GM21619 (cell line): ENCODE measurements around the gene NDEL1.
A peak's percentile ranks its signal among the peaks of the same experiment; 100 is the strongest.
"Not testable (repeated sequence)": the region's sequence is repeated elsewhere in the genome, so short reads cannot be mapped to it uniquely, and the experiment has no call there.

ENCODE experiments used
- ATAC-seq: cut with Tn5 transposase; IDR thresholded peaks from one replicate; pipeline ENCODE4 v1.9.1; 2021; ENCODE audit not compliant: unreplicated experiment

NDEL1 gene, protein sequence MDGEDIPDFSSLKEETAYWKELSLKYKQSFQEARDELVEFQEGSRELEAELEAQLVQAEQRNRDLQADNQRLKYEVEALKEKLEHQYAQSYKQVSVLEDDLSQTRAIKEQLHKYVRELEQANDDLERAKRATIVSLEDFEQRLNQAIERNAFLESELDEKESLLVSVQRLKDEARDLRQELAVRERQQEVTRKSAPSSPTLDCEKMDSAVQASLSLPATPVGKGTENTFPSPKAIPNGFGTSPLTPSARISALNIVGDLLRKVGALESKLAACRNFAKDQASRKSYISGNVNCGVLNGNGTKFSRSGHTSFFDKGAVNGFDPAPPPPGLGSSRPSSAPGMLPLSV

DNA sequence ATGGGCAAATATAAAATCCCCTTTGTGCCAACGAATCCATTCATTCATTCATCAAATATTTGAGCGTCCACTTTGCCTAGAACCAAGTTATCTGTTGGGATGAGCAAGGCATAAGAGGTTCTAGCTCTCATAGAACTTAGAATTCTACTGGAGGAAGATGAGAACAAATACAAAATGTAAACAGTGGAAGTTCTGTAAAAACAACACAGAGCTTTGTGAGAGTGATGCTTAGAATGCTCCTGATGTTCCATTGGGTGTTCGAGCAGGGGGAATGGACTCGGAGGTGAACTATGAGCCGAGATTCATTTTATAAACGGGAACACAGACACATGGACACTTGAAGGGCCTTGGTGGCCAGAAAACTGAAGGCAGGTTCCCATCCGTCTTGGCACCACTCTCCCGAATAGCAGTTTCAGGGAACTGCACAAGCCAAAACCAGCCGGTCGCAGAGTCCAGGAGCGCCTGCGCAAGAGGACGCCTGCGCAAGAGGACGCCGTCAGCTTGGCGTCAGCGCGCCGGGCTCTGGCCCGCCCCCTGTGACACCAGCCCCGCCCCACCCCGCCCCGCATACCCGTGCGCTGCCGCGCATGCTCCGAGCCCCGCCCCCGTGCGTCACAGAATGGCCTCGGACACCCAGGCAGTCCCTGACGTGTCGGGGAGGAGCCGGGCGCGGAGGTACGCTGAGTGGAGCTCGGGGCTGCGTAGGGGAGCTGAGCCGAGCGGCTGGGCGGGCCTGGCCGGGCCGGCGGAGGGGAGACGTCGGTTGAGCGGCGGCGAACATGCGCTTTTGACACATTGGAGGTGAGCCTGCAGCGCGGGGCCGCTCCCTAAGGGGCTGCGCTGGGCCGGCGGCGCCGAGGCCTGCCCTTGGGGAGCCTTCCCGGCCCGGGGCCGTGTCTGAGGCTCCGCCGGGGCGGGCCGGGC is at the start of gene NDEL1:
TSS of gene NDEL1 (plus strand) at position 640 of the 924 bp plus-strand sequence. CDS start 8,388 bp downstream, outside the sequence.
- ATAC-seq, result peak; percentile 92

DNA sequence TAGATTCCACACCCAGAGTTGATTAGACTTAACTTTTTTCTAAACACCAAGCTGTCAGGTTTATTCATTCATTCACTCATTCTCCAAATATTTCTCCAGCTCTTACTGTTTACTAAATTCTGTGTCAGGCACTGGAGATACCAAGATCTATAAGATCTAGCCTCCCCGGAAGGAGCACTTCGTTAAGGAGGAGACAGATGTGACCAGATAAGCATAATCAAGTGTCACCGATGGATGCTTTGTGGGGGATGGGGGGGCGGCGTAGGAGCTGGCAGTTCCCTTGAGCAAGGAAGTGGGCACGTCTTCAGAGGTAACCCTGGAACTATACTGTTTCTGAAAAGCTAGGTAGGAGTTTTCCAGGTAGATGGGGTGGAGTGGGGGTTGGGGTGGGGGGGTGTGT is 48.8 kb upstream of the NDEL1 start:
- ATAC-seq, result no peak

DNA sequence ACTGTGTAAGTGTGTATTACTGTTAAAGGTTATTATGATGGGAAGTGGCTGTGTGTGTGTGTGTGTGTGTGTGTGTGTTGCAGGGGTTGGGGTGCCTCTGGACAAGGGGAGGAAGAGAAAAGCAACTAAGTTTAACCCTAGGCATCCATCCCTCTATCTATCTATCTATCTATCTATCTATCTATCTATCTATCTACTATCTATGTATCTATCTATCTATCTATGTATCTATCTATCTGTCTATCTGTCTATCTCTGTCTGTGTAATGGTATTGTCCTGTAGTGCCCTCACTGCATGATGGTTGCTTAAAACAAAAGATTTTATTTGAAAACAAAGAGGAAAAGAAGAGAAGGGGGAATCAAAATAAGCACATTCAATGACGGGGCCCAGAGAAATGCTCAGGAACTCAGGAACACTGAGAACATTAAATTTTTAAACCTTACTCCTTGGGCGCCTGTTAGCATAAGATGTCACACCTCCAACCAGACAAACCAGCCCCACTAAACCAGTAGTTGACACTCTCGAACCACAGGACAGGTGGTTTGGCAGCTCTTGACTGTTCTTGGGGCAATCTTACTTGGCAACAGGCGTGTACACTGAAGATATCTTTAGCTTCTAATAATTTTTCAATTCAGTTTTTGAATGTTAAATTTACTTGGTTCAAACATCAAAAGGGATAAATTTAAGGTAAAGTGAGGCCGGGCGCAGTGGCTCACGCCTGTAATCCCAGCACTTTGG is 47.6 kb upstream of the NDEL1 start:
- ATAC-seq, result no peak

DNA sequence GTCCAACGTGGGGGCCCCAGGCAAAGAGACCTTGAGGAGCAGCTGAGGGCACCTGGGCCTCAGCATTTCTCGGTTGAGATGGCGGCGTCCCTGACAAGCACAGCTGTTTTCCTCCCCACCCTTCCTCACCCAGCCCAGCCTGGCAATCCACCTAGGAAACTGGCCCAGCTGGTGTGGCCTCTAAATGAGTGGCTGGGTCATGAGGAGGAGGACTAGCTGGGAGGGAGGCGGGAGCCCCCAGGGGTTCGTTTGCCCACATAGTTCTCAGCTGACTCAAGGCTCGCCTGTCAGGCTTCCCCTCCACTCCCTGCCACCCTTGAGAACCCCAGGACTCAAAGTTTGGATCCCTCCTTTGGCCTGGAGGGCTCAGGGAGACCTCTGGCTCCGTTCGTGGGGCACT is 44.0 kb upstream of the NDEL1 start:
- ATAC-seq, result no peak

DNA sequence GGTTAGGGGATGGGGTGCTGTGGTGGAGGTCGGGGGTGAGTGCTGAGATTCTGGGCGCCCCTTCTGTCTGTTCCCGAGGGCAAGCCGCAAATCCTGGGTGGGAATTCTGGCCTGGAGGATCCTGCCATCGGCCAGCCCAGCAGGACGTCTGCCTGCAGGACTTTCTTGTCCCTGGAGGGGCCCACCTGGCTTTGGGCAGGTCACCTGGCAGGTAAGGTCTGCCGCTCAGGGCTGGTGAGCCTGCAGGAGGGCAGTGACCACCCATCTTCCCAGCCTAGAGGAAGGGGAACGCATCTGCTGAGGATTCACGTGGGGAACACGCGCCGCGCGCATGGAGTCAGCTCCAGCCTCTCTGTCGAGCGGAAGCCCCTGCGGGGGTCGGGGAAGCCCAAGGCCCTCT is 43.4 kb upstream of the NDEL1 start:
- ATAC-seq, result no peak

DNA sequence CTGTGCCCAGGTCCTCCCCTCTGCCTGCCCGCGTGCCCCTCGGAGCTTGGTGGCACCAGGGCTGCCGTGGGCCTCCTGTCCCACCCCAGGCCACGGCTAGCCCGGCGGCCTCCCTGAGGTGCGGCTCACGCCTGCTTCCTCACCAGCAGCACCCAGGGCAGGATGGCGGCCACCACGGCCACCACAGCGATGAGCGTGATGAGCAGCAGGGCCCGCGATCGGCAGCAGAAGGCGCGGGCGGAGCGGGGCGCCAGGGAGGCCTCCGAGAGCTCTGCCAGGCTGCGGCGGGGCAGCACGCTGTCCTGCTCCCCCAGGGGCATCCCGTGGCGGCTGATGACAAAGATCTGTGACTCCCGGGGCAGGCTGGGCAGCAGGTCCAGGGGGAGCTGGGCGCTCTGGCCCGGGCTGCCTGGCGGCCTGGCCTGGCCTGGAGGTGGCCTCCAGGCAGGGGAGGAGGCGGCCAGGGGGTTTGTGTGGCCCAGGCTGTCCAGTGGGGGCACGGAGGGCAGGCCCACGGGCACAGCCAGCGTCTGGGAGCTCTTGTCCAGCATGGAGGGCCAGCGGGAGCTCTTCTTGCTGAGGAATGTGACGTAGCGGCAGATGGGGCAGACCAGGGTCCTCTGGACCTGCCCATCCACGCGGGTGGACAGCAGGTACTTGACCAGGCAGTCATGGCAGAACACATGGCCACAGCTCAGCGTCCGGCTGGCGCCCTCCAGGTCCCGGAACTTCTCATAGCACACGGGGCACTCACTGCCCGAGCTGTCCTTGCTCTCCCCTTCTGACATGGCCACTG is 42.8 kb upstream of the NDEL1 start:
- ATAC-seq, result no peak

DNA sequence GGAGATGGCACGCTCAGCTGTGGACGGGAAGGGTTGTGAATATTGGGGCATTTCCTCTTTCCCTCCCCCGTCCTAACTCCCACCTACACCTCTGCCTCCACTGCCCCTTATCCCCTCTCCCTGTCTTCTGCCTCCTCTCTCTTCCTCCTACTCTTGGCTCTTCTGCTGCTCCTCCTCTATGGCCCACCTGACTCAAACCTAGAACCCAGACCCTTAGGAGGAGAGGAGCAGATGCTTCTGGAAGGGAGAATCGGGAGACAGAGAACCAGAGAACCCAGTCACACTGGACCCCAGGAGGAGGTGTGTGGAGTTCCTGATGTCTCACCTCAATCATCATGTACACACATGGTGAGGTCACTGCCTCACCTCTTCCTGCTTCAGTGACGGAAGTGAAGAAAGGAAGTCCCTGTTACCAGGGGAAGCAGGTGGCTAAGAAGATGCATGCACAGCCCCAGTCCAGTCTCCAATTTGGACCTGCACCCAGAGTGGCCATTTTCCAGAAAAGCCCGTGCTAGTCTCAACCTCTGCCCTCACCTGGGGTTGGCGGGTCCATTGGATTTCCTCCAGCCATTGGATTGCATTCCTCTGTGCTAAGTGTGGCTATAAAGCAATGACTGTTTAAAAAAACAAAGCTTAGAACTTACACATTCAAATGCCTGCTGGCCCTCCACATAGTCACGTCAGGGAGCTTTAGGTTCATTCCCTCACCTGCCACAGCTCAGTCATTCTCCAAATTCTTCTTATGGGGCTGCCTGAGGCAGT is 42.0 kb upstream of the NDEL1 start:
- ATAC-seq, result no peak

DNA sequence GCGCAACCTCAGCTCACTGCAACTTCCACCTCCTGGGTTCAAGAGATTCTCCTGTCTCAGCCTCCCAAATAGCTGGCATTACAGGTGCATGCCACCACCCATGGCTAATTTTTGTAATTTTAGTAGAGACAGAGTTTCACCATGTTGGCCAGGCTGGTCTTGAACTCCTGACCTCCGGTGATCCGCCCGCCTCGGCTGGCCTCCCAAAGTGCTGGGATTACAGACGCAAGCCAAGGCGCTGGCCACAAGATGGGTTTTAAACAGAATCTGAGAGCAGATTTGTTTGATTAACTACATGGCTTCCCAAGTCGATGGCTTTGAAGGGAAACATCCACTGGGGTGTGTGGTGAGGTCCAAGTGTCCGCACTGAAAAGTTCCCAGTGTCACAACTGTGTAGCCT is 41.2 kb upstream of the NDEL1 start:
- ATAC-seq, result not testable (repeated sequence)

DNA sequence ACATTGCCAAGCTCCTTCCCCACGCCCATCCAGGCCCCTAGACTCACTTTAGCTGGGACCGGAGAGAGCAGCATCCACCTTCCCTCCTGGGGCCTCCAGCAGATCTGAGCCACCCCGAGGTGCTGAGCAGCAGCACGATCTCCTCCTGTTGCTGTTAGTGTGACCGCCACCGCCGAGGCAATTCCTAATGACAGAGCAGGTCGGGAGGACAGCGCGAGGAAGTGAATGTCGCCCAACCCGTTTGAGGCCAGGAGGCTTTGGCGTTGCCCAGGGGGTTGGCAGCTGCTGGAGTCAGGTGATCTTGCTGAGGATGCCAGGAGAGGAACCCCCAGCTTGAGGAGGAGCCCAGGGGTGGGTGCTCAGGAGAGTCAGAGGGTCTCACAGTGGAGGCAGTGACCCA is 38.0 kb upstream of the NDEL1 start, which contains the start of gene RNF222:
TSS of gene RNF222 (minus strand) at position 192 of the 400 bp plus-strand sequence. CDS start 4,366 bp downstream, outside the sequence.
- no peak for ATAC-seq

DNA sequence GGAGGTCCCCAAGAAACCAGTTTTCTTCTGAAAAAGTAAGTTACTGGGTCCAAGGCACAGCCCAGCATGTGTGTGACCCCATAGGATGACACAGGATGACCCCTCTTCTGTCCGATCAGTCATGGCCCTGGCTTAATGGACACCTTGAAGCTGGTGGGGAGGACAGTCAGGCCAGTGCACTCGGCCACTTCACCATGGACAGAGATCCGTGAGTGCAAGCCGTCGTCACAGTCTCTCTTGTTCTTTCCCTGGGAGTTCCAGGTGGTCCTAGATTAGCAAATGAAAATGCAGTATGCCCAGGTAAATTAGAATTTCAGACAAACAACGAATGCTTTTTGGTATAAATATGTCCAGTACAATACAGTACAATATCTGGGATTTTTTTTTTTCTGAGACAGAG is 36.7 kb upstream of the NDEL1 start:
- no peak for ATAC-seq

DNA sequence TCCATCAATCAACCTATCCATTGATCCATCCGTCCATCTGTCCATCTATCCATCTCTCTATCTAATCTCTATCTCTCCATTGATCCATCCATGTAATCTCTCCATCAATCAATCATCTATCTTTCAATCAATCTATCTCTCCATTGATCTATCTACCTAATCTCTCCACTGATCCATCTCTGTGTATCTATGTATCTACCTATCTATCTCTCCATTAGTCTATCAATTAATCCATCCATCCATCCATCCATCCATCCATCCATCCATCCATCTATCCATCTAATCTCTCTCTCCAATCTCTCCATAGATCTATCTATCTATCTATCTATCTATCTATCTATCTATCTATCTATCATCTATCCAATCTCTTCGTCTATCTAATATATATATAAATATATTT is 34.6 kb upstream of the NDEL1 start:
- ATAC-seq, result no peak

DNA sequence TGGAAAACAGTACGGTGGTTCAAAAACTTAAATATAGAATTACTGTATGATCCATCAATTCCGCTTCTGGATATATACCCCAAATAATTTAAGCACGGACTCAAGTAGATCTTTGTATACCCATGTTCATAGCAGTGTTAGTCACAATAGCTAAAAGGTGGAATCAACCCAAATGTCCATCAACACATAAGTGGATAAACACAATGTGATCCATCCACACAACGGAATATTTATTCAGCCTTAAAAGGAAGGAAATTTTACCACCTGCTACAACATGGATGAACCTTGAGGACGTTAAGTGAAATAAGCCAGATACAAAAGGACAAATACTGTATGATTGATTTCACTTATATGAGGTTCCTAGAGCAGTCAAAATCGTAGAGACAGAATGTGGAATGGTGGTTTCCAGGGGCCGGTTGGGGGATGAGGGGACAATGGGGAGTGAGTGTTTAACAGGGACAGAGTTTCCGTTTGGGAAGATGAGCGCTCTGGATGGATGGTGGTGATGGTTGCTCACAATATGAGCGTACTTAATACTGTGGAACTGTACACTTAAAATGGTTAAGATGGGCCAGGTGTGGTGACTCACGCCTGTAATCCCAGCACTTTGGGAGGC is 32.7 kb upstream of the NDEL1 start:
- no peak for ATAC-seq

DNA sequence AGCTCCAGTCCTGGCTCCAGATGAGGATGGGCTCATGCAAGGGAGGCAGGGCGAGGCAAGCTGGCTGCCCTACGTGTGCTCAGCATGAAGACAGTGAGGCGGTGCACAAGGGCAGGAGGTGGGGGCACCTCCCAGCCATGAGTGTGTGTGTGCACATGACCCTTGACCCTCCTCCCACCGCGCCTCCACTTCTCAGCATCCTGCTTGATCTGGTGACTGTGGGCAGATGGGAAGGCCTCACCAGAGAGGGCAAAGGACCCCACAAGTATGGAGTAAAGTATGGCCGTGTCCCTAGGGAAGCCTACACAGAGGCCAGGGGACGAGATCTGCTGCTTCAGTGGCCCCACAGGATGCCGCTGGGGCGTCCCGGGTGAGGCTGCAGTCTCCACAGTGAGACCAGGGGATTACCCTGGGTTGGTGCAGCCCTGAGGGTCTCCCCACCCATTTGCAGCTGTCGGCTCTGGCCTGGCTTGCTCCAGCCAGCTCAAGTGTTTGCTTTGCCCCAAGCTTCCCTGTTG is 30.1 kb upstream of the NDEL1 start:
- ATAC-seq, result no peak

DNA sequence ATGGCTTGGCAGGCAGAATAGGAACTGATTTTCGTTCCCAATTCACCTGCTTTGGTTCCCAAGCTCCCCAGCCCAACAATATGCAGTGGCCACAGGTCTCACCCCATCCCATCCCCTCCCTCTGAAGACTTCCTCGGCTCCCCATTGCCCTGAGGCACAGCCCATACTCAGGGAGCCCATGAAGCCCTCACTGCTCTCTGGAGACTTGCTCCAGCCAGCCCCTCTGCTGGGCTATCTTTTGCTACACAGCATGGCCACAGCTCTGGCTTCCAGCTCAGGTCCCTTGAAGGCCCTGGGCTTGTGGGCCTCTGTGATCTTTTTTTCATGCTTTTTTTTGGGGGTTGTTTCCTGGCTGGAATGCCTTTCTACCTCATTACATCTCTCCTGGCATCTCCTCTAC is 29.5 kb upstream of the NDEL1 start:
- ATAC-seq, result no peak

DNA sequence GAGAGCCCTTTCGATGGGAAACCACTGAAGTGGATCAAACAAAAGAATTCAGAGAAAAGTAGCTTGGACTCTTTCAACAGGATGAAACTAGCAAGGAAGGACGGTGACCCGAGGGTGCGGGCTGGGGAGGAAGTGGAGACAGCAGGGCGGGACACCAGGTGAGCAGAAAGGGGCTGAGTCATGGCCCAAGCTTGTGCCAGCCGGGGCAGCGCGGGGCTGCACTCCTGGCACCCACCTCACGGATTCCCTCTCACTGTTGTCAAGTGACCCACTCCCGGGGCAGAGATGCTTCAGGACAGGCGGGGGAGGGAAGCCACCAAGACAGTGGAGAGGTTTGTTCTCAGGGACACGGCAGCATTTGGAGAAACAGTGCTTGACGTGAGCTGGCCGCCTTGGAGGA is 27.3 kb upstream of the NDEL1 start:
- ATAC-seq, result no peak

DNA sequence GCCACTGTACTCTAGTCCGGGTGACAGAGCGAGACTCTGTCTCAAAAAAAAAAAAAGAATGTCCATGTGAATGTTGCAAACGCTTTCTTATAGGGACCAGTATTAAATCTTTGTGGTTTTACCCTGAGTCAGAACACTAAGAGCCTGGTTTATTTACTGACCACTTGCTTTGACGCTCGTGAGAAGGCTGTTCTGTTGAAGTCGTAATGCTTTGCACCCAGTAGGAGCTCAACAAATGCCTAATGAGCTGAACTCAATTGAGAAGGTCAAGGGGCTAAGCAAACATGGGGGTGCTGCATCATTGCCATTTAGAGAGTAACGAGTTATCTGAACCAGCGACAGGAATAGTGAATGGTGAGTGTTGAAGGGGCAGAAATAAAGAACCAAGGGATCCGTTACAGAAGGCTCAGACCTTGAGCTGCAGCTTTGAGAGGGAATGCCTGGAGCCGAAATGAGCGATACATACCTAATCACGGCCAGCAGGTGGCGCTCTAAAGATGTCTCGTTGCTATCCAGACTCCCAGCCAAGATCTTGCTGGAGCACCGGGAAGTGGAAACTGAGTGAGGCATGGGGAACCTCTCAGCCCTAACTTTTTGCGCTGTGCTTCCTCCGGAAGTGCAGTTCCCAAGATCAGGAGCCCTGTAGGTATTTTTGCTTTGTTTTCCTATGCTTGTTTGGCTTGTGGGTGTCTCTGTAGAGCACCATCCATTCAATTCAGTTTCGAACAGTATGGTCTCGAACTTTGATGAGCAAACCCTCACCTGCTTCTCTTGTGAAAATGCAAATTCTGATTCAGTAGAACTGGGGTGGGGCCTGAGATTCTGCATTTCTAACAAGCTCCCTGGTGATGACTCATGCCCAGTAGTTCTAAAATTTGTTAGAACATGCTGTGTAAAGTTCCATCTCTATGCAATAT is 25.5 kb upstream of the NDEL1 start:
- no peak for ATAC-seq

DNA sequence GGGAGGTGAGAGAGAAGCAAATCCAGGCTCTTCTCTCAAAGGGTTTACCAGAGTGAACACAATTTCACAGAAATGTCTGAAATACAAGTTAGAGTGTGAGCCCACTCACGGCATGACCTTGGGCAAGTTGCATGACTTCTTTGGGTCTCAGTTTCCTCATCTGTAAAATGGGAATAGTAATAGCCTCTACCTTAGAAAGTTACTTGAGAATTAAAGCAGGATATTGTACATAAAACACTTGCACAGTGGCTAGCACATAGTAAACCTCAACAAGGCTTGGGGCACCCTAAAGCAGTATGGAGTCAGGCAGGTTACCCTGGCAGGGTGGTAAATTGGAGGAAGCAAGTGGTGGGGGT is 24.8 kb upstream of the NDEL1 start:
- no peak for ATAC-seq

DNA sequence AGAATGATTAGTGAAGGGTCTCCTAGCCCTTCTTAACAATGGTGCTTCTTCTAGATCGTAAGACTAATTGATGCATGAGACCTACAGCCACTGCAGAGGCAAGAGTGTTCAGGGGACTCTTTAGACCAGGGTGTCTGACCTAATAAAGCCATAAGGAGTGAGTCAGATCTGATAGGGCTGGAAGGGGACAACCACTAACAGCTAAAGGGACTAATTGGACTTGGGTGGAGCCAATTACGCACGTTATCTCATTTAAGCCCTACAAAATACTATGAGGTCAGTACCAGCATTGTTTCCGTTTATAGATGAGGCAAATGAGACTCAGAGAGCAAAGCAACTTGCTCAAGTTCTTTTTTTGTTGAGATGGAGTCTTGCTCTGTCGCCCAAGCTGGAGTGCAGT is 23.6 kb upstream of the NDEL1 start:
- ATAC-seq, result no peak
